ENCODE results near the gene RHOT2.

- no peak for TF ChIP-seq CTCF (IDR thresholded peaks at IDR 0.05)
- no peak for TF ChIP-seq POLR2A (IDR thresholded peaks at IDR 0.05)
Observed at GRCh38 chr16:675884-676564, 8.1 kb downstream of the RHOT2 start.

Measured in adrenal gland (tissue), 5 donors.